WTC11 (cell line): ENCODE measurements around the gene MOCS1. TPM values are rescaled to one million over a fixed set of nuclear protein-coding genes. Genes with fewer than 3 reads are reported as not detected.

Experiments used
- ATAC-seq: fragments of 200-7000 bp; cut with Tn5 transposase; 2 replicates; pipeline ENCODE4 v1.10.0; 2021; ENCODE audit warnings: mild to moderate bottlenecking, moderate library complexity
- CTCF ChIA-PET: fragments of 300-600 bp; sonication (Branson Sonifier 250); formaldehyde crosslinking; loops from one replicate; lab custom pipeline; 2021; ENCODE audit warnings: antibody characterized with exemption; lab: Charles Lee
- POLR2A ChIA-PET: fragments of 350-600 bp; sonication (Branson Sonifier 250); formaldehyde crosslinking; loops from one replicate; lab custom pipeline; 2021; ENCODE audit warnings: antibody characterized with exemption; lab: Charles Lee
- DNase-seq: peaks from one replicate; pipeline ENCODE4 v3.0.0; 2021; ENCODE audit warnings: low spot score
- H3K27ac Mint-ChIP-seq: 2 replicates; pipeline ENCODE4 v1.8.0; 2021; ENCODE audit warnings: mixed read lengths
- H3K27me3 Mint-ChIP-seq: 2 replicates; pipeline ENCODE4 v1.8.0; 2021; ENCODE audit warnings: low read depth, mild to moderate bottlenecking, moderate library complexity, mixed read lengths
- H3K36me3 Mint-ChIP-seq: 2 replicates; pipeline ENCODE4 v1.8.0; 2021; ENCODE audit warnings: mixed read lengths
- H3K4me1 Mint-ChIP-seq: 2 replicates; pipeline ENCODE4 v1.8.0; 2022; ENCODE audit warnings: mixed read lengths
- H3K4me3 Mint-ChIP-seq: 2 replicates; pipeline ENCODE4 v1.8.0; 2021; ENCODE audit warnings: mild to moderate bottlenecking, moderate library complexity, mixed read lengths
- H3K9me3 Mint-ChIP-seq: 2 replicates; pipeline ENCODE4 v1.8.0; 2021; ENCODE audit warnings: mixed read lengths
- CREB1 ChIP-seq: sonication (generic); formaldehyde crosslinking; IDR thresholded peaks from 2 replicates; pipeline ENCODE4 v1.8.0; 2023; ENCODE audit warnings: mild to moderate bottlenecking, missing genetic modification reagents
- ELF4 ChIP-seq: sonication (generic); formaldehyde crosslinking; IDR thresholded peaks from 2 replicates; pipeline ENCODE4 v1.8.1; 2022; ENCODE audit warnings: low read depth, mild to moderate bottlenecking, moderate library complexity, missing genetic modification reagents
- FOXJ3 ChIP-seq: sonication (generic); formaldehyde crosslinking; IDR thresholded peaks from 2 replicates; pipeline ENCODE4 v1.9.0; 2021; ENCODE audit warnings: missing genetic modification reagents, mild to moderate bottlenecking, borderline replicate concordance
- FOXK1 ChIP-seq: sonication (generic); formaldehyde crosslinking; IDR thresholded peaks from 2 replicates; pipeline ENCODE4 v1.8.0; 2022; ENCODE audit warnings: mild to moderate bottlenecking, moderate library complexity, missing genetic modification reagents
- FOXP1 ChIP-seq: sonication (generic); formaldehyde crosslinking; IDR thresholded peaks from 2 replicates; pipeline ENCODE4 v1.8.0; 2022; ENCODE audit warnings: missing genetic modification reagents, mild to moderate bottlenecking, moderate library complexity, borderline replicate concordance
- JAZF1 ChIP-seq: fragments of 250-450 bp; sonication (Bioruptor Pico); IDR thresholded peaks from 2 replicates; pipeline ENCODE4 v1.9.0; 2021; ENCODE audit warnings: moderate library complexity, mild to moderate bottlenecking, inconsistent platforms
- NFATC4 ChIP-seq: fragments of 250-450 bp; sonication (Bioruptor Pico); IDR thresholded peaks from 2 replicates; pipeline ENCODE4 v1.9.0; 2021; ENCODE audit warnings: mild to moderate bottlenecking
- OVOL2 ChIP-seq: fragments of 250-450 bp; sonication (Bioruptor Pico); IDR thresholded peaks from 2 replicates; pipeline ENCODE4 v1.9.0; 2021; ENCODE audit warnings: mild to moderate bottlenecking, borderline replicate concordance
- SMAD3 ChIP-seq: sonication (generic); formaldehyde crosslinking; IDR thresholded peaks from 2 replicates; pipeline ENCODE4 v1.8.0; 2022; ENCODE audit warnings: missing genetic modification reagents, mild to moderate bottlenecking, borderline replicate concordance
- ZNF232 ChIP-seq: sonication (generic); formaldehyde crosslinking; IDR thresholded peaks from 2 replicates; pipeline ENCODE4 v1.8.0; 2022; ENCODE audit warnings: mild to moderate bottlenecking, missing genetic modification reagents
- ZNF263 ChIP-seq: sonication (generic); formaldehyde crosslinking; IDR thresholded peaks from 2 replicates; pipeline ENCODE4 v1.8.1; 2022; ENCODE audit warnings: low read depth, mild to moderate bottlenecking, moderate library complexity, missing genetic modification reagents
- ZNF281 ChIP-seq: sonication (generic); formaldehyde crosslinking; IDR thresholded peaks from 2 replicates; pipeline ENCODE4 v1.8.0; 2023; ENCODE audit warnings: mild to moderate bottlenecking, missing genetic modification reagents
- ZNF317 ChIP-seq: sonication (generic); formaldehyde crosslinking; IDR thresholded peaks from 2 replicates; pipeline ENCODE4 v1.8.1; 2023; ENCODE audit warnings: low read depth, mild to moderate bottlenecking, moderate library complexity, missing genetic modification reagents, borderline replicate concordance
- total RNA-seq: library from RNA; stranded (reverse); gene quantifications from 3 replicates; pipeline ENCODE4 v1.2.3, GENCODE V29; 2021
- TF ChIP-seq, protein P1 (sequence below): sonication (generic); formaldehyde crosslinking; conservative IDR thresholded peaks from 2 replicates; pipeline ENCODE4 v1.8.1; 2023; ENCODE audit warnings: mild to moderate bottlenecking, low read depth, missing genetic modification reagents, moderate library complexity
- TF ChIP-seq, protein P2 (sequence below): sonication (generic); formaldehyde crosslinking; IDR thresholded peaks from 2 replicates; pipeline ENCODE4 v1.8.1; 2022; ENCODE audit warnings: missing genetic modification reagents, borderline replicate concordance

The MOCS1 gene
- total RNA-seq, 1 experiment from 2014 or later = 18.5 TPM

DNA sequence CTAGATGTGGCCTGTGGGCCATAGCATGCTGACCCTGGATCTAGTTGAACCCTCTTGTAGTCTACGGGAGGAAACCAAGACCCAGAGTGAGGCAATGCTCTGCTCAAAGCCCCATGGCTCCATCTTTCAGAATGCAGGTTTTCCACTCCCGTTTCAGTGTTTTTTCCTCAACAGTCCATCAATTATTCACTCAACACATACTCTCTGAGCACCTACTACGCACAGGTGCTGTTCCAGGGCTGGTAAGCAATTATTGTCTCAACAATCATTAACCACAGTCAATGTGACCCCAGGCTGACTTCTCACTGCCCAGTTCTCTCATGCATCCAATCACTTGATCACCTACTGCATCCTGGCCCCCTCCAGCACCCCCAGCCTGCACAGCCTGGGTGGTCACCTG is 20.0 kb downstream of the MOCS1 start:
- Mint-ChIP-seq H3K36me3 (peaks cover 21% of the 10 kb centered on the region), H3K27ac (no peak overlapping the region), H3K27me3 (no peaks in the 10 kb centered on the region), H3K4me3 (no peak overlapping the region), H3K9me3 (no peaks in the 10 kb centered on the region), H3K4me1 (0 out of 2 replicates have a peak, but pooled peaks cover 9% of the 10 kb centered on the region)
- DNase-seq = no peak
- CTCF ChIA-PET = no interaction called here
- no peak for TF ChIP-seq ZNF317
- TF ChIP-seq, protein P1, sequence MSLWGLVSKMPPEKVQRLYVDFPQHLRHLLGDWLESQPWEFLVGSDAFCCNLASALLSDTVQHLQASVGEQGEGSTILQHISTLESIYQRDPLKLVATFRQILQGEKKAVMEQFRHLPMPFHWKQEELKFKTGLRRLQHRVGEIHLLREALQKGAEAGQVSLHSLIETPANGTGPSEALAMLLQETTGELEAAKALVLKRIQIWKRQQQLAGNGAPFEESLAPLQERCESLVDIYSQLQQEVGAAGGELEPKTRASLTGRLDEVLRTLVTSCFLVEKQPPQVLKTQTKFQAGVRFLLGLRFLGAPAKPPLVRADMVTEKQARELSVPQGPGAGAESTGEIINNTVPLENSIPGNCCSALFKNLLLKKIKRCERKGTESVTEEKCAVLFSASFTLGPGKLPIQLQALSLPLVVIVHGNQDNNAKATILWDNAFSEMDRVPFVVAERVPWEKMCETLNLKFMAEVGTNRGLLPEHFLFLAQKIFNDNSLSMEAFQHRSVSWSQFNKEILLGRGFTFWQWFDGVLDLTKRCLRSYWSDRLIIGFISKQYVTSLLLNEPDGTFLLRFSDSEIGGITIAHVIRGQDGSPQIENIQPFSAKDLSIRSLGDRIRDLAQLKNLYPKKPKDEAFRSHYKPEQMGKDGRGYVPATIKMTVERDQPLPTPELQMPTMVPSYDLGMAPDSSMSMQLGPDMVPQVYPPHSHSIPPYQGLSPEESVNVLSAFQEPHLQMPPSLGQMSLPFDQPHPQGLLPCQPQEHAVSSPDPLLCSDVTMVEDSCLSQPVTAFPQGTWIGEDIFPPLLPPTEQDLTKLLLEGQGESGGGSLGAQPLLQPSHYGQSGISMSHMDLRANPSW (CRISPR knock-in tag) = no peak
- no peak for TF ChIP-seq NFATC4 (CRISPR knock-in tag)
- TF ChIP-seq ZNF281 (CRISPR knock-in tag) = no peak
- no peak for TF ChIP-seq OVOL2
- no peak for TF ChIP-seq FOXP1
- TF ChIP-seq SMAD3 = no peak
- no peak for TF ChIP-seq FOXK1 (CRISPR knock-in tag)
- no peak for TF ChIP-seq ZNF232 (CRISPR knock-in tag)
- no peak for TF ChIP-seq ZNF263 (CRISPR knock-in tag)
- TF ChIP-seq CREB1 = no peak
- TF ChIP-seq JAZF1 = no peak
- no peak for TF ChIP-seq ELF4 (CRISPR knock-in tag)
- TF ChIP-seq, protein P2, sequence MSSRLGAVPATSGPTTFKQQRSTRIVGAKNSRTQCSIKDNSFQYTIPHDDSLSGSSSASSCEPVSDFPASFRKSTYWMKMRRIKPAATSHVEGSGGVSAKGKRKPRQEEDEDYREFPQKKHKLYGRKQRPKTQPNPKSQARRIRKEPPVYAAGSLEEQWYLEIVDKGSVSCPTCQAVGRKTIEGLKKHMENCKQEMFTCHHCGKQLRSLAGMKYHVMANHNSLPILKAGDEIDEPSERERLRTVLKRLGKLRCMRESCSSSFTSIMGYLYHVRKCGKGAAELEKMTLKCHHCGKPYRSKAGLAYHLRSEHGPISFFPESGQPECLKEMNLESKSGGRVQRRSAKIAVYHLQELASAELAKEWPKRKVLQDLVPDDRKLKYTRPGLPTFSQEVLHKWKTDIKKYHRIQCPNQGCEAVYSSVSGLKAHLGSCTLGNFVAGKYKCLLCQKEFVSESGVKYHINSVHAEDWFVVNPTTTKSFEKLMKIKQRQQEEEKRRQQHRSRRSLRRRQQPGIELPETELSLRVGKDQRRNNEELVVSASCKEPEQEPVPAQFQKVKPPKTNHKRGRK (CRISPR knock-in tag) = no peak
- no peak for ATAC-seq
- POLR2A ChIA-PET = no interaction called here

DNA sequence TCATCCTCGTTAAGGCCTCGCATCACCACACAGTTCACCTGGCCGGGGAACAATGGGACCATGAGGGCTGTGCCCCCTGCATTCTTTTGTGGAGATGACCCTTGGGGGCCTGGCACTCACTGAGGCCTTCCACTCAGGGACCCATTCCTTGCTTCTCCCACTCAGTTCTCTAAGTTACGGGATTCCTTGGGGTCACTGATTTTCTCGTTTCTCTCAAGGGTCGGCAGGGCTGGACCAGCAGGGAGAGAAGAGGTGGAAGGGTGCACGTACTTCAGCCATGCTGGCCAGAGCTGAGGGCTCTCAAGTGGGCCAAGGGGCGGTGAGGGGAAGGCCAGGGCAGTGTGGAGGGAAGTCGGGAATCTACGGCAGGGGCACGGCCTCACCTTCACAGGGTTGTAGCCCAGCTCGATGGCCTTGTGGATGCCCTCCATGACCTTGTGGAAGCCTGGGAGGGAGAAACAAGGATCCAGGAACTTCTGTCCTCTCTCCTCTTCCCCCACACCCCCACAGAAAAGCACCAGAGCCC is 20.8 kb downstream of the MOCS1 start:
- TF ChIP-seq, protein P2 (CRISPR knock-in tag) = no peak
- TF ChIP-seq FOXJ3 (CRISPR knock-in tag) = no peak
- Mint-ChIP-seq H3K36me3 (peaks cover 20% of the 10 kb centered on the region), H3K9me3 (no peaks in the 10 kb centered on the region), H3K4me3 (no peak overlapping the region), H3K27me3 (no peaks in the 10 kb centered on the region), H3K4me1 (0 out of 2 replicates have a peak, but pooled peaks cover 9% of the 10 kb centered on the region), H3K27ac (no peak overlapping the region)
- no peak for DNase-seq
- ChIA-PET CTCF (no interaction called here), POLR2A (no interaction called here)
- ATAC-seq = no peak
